HG03097 (cell line): ENCODE results near the gene SNAP47.

Source experiments
- ATAC-seq: cut with Tn5 transposase; IDR thresholded peaks from one replicate; pipeline ENCODE4 v1.9.1; 2021; ENCODE audit not compliant: unreplicated experiment, low FRiP score

The SNAP47 gene

DNA sequence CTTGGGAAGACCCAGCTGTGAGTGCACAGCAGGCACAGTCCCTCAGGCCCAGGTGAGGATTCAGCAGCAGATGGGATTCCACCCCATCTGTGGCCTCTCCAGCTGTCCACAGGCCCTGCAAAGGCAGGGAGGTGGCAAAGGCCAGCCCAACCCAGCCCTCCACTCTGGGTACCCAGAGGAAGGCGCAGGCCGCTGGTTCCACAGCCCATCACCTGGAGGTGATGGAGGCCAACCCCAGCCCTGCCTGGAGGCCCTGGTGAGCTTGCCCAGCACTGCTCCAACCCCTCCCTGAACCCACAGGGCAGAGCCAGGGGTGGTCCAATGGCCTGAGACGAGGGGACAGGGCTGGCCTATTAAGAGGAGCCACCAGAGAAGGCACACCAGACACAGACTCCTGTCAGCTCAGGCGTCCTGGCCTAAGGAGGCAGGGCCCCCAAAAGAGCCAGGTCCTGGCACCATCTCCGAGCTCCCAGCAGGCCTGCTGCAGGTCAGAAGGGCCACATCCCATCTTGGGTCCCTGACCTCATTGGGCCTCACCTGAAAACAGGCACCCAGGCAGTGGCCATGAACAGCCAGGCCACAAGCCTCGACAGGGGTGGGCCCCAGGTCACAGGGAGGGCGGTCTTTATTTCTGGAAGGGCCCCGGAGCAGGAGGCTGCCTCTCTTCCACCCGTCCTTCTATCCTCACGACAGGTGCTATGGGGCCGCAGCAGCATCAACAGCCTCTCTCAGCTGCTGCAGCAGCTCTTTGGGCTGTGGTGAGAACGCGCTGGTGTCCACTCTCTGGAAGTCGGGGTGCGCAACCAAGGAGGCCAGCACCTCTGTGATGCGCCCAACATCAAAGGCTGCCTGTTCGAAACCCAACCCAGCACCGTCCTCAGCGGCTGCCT, 3.3 kb upstream of the SNAP47 start:
- no peak for ATAC-seq

DNA sequence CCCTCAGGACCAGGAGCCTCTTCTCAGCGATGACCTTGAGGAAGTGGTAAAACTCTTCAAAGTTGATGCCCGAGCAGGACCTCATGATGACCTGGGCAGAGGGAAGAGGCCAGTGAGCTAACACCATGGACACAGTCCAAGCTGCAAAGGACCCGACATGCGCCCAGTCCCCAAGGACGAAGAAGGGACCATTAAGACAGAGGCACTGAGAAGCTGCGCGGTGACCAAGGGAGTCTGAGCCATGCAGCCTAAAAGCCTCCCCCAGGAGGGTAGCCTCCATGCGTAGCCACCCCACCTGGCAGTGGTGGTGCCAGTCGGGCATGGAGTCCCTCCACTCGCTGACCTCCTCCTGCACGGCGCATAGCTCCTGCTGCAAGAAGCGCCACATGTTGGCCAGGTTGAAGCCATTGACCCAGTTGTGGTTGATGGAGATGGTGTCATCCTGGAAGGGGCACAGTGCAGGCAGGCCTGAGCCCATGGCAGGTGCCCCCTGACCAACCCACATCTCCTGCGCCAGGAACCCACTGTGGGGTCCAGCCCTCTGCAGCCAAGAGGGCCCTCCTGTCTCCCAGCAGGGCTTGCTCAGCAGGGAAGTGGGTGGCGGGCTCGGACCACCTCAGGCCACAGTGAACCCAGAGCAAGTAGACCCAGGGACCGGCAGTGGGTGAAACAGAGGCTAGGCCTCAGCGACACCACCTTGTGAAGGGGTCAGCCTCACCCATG, 2.5 kb upstream of the SNAP47 start:
- no peak for ATAC-seq

- no peak for ATAC-seq
Measured at GRCh38 chr1:227733309-227733705, 1.9 kb upstream of the SNAP47 start.

GRCh38 chr1:227733751-227734545, 1.3 kb upstream of the SNAP47 start:
- ATAC-seq, result no peak

DNA sequence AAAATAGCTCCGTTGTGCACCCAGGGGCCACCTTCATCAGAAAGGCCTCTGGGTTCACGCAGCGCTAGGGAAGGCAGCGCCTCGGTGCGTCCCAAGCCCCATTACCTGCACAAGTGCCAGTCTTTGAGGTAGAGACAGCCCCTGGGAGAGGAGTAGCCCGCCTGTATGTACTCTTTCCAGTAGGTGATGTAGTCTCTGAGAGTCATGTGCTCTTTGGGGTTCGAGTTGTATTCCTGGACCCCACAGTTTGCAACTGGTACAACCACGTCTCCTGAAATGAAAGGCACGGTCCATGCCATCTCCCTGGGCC, 734 bp upstream of the SNAP47 start:
- no peak for ATAC-seq

DNA sequence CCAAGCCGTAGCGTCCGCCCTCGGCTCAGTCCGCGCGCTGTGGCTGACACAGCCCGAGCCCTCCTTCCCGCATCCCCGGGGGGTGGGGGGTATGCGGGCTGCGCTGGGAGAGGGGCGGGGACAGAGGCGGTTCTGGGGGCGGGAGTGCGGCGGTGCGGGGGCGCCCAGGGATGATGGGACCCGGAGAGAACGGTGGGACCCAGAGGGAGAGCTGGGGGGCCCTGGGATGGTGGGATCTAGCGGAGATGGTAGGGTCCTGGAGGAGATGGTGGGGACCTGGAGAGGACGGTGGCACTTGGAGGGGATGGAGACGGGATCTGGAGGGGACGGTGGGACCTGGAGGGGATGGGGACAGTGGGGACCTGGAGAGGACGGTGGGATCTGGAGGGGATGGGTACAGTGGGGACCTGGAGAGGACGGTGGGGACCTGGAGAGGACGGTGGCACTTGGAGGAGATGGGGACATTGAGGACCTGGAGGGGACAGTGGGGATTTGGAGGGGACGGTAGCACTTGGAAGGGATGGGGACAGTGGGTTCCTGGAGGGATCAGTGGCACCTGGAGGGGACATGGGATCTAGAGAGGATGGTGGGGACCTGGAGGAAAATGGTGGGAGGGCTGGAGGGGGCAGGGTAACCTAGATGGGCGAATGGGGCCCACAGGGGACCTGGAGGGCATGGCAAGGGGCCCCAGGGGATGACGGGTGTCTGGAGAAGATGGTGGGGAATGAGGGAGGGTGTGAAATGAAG, 477 bp downstream of the SNAP47 start:
- ATAC-seq, result no peak

DNA sequence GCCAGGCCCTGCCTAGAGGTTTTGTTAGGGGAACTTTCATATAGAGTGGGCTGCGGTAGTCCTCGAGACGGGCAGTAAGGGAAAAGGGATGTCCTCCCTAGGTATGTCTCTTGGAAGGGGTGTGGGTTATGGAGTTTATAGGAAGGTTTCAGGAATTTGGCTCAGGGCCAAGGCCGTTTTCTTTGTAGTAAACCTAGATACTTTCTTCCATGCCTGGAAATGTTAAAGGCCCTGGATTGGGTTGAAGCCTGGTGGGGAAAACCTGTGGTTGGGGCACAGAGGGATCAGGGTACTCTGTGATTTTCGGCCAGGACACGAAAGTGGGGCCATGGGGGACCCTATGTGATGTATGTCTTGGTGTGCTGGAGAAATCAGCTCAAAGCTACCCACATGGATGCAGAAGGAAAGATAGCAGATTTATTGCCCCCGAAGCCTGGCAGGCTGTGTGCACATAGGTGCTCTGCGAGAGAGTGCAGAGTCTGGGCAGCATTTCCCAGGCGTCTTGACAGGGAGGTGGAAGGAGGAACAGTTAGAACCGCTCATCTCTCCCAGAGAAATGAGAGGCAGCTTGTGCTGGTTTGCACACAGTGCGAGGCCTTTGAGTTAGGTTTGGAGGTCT, 1.7 kb downstream of the SNAP47 start:
- no peak for ATAC-seq

- ATAC-seq, result no peak
Measured at GRCh38 chr1:227738820-227739219, 3.6 kb downstream of the SNAP47 start.

GRCh38 chr1:227739636-227740035, 4.4 kb downstream of the SNAP47 start:
- no peak for ATAC-seq

GRCh38 chr1:227740401-227740960, 5.2 kb downstream of the SNAP47 start:
- ATAC-seq, result no peak

- ATAC-seq, result no peak
Measured at GRCh38 chr1:227741166-227741870, 6.1 kb downstream of the SNAP47 start.

- no peak for ATAC-seq
Measured at GRCh38 chr1:227742738-227743715, 7.8 kb downstream of the SNAP47 start.

- no peak for ATAC-seq
Measured at GRCh38 chr1:227744668-227745067, 9.4 kb downstream of the SNAP47 start.

DNA sequence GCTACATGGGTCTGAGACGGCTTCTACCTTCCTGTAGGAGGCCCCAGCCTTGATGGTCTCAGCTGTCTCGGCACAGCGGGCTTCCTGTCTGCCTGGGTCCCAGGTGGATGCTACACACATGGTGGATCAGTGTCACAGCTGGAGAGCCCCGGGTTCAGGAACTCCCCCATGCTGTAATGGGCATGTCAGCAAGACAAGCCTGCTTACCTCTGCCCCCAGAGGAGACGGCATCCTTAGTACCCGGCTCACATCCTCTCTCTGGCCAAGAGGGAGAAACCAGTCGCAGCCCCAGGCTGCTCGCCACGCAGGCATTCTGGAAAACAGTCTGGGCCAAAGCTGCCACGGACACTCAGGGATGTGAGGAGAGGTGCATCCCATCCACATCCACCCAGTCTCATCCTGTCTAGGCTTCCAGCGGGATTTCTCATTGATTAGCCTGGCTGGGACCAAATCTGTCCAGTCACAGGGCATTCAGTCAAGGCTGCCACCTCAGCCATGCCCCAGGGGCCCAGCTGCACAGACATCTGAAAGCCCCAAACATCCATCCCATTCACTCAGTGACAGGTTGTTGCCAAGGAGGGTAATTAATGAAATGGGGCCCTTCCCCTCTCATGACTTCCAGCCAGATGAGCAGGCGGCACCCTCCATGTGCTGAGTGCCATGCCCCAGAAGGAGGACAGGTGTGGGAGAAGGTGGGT, 10.5 kb downstream of the SNAP47 start:
- no peak for ATAC-seq

DNA sequence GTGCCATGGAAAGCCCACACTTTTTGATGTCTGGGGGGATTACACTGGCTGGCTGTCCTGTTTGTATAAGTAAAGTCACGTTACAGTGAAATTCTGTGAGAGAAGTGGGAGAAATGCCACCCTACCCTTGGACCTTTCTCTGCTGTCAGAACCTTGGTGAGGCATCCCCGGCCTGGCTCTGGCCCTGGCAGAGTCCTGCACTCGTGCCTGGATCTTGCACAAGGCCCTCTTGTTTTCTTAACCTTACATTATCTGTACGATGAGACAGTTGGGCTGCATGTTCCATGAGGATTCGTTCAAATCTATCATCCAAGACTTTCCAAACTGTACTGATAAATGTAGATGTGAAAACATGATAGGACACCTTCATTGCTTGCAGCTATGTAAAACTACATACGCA, 11.4 kb downstream of the SNAP47 start:
- no peak for ATAC-seq

DNA sequence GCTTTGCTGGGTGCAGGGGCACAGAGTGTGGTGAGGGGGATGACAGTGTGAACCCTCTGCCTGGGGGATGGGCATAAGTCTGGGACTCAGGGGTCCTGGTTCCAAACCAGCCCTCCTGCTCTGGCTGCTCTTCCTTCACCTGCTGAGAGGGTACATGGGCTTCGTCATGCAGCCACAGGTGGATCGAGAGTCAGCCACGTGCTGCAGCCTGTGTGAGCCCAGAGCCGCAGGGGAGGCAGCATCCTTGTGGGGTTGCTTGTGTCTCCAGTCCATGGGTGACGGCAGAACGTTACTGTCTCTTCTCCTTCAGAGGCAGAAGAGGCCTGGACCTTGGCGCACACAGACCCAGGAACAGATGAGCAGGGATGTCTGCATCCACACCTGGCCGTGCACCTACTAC, 12.1 kb downstream of the SNAP47 start:
- no peak for ATAC-seq

DNA sequence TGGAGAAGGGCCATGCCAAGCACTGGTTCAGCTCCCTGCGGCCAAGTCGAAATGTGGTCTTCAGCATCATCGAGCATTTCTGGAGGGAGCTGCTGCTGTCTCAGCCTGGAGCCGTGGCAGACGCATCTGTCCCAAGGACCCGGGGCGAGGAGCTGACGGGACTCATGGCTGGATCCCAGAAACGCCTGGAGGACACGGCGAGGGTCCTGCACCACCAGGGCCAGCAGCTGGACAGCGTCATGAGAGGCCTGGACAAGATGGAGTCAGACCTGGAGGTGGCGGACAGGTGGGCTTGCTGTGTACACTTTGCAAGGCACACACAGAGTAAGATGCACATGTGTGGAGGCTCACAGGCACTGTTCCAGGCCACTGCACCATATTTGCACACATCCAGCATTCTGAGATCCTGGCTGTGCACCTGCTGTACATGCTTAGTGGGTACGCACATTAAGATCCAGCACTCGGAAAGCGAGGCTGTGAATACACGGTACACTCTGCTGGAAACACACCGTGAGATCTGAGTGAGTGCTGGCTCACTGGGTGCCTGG, 12.8 kb downstream of the SNAP47 start:
- no peak for ATAC-seq
